RKO (cell line): ENCODE data around the gene DZANK1.
"Not testable (repeated sequence)": the region's sequence is repeated elsewhere in the genome, so short reads cannot be mapped to it uniquely, and the experiment has no call there.

Experiments
- DNase-seq: peaks from one replicate; pipeline ENCODE4 v3.0.0-alpha.2; 2016; ENCODE audit warnings: low spot score

The DZANK1 gene

DNA sequence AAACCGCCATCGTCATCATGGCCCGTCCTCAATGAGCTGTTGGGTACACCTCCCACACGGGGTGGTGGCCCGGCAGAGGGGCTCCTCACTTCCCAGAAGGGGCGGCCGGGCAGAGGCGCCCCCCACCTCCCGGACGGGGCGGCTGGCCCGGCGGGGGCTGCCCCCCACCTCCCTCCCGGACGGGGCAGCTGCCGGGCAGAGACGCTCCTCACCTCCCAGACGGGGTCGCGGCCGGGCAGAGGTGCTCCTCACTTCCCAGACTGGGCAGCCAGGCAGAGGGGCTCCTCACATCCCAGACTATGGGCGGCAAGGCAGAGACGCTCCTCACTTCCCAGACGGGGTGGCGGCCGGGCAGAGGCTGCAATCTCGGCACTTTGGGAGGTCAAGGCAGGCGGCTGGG, 91.3 kb downstream of the DZANK1 start:
- DNase-seq = not testable (repeated sequence)

GRCh38 chr20:18372296-18372695, 94.5 kb downstream of the DZANK1 start:
- no peak for DNase-seq

DNA sequence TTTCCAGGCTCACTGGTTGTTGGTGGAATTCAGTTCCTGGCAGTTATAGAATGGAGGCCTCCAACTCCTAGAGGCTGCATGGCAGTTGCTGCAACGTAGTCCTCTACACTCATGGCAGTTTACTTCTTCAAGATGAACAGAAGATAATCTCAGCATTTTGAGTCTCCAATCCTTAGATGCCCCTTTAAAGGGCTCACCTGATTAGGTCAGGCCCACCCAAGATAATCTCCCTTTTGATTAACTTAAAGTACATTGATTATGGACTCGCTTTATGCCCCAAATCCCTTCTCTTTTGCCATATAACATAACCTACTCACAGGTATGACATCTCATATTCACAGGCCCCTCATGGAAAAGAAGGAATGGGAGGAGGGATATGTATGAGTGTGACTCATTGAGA, 102.1 kb downstream of the DZANK1 start:
- DNase-seq = no peak

DNA sequence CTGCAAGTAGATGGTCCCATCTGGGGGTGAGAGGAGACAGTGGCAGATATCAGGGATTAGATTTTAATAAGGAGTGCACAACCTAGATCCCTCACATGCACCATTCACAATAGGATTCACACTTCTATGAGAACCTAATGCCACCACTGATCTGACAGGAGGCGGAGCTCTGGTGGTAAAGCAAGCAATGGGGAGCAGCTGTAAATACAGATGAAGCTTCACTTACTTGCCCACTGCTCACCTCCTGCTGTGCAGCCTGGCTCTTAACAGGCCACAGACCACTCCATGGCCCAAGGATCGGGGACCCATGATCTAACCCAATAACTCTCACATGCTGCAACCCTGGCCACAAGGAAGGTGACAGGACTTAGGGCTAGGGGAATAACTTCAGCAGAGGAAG, 103.1 kb downstream of the DZANK1 start:
- no peak for DNase-seq

DNA sequence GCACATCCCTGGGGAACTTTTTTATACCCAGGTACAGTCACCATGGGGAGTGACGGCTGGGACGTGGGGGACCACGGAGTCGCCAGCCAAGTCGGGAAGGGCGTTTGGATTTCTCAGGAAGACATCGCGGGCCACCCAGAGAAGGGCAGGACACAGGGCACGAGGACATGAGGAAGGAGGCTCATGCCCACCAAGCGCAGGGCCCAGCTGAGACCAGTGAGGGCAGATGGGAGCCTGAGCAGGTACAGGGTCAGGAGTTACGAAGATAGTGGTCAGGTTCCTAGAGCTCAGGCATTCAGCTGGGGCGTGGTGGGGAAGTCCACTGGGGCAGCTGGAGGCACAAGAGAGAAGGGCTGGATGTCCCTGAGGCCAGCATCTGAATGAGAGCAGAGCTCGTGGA, 103.9 kb downstream of the DZANK1 start:
- no peak for DNase-seq

- DNase-seq = no peak
Measured at GRCh38 chr20:18361678-18362077, 105.2 kb downstream of the DZANK1 start.

DNA sequence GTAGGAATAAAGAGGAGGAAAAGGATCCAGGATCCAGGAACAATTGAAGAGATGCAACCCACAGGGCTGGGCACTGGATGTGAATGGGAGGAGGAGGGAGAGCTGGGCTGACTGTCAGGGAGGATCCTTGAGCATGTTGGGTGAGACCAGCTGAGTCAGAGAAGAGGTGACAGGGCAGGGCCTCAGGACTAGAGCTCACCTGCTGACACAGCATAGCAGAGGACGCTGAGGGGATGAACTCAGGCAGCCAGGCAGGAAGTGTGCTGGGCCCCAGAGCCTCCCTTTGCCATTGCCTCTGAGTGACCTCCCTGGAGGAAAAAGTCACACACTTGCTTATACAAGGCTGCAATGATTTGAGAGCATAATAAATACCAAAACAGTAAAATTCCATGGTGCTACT, 106.2 kb downstream of the DZANK1 start:
- no peak for DNase-seq

- no peak for DNase-seq
Measured at GRCh38 chr20:18359854-18360253, 107.0 kb downstream of the DZANK1 start.

DNA sequence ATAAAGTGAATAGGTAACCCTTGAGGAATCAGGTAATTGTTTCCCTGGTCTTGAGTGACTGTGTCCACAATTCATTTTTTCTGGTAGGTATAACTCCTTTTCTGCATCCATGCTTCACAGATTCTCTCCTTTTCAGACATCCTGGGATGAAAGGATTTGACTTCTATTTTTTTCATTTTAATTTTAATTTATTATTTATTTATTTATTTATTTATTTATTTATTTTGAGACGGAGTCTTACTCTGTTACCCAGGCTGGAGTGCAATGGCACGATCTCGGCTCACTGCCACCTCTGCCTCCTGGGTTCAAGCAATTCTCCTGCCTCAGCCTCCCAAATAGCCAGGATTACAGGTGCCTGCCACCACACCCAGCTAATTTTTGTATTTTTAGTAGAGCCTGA, 117.1 kb downstream of the DZANK1 start:
- DNase-seq = not testable (repeated sequence)
